ENCODE data around the gene ZNF44.

GRCh38 chr19:12222980-12223630, 71.6 kb downstream of the ZNF44 start:
- TF ChIP-seq CTCF (IDR thresholded peaks at IDR 0.05) = no peak
- no peak for TF ChIP-seq USF2 (CRISPR knock-in tag; IDR thresholded peaks at IDR 0.05)
- TF ChIP-seq CREB1 (CRISPR knock-in tag; IDR thresholded peaks at IDR 0.05) = no peak
- no peak for TF ChIP-seq ATF2 (CRISPR knock-in tag; IDR thresholded peaks at IDR 0.05; ENCODE audit: borderline replicate concordance, low read depth)
- TF ChIP-seq E2F5 (CRISPR knock-in tag; IDR thresholded peaks at IDR 0.05) = no peak
- no peak for TF ChIP-seq MLX (CRISPR knock-in tag; IDR thresholded peaks at IDR 0.05)
- TF ChIP-seq STAT6 (CRISPR knock-in tag; conservative IDR thresholded peaks at IDR 0.05; ENCODE audit: low read depth) = no peak
- TF ChIP-seq PREB (CRISPR knock-in tag; IDR thresholded peaks at IDR 0.05; ENCODE audit: borderline replicate concordance) = no peak
- no peak for TF ChIP-seq E2F1 (CRISPR knock-in tag; IDR thresholded peaks at IDR 0.05)
- TF ChIP-seq ZBTB43 (CRISPR knock-in tag; IDR thresholded peaks at IDR 0.05) = no peak
- TF ChIP-seq ZBTB21 (CRISPR knock-in tag; IDR thresholded peaks at IDR 0.05; ENCODE audit: borderline replicate concordance) = no peak
- TF ChIP-seq AFF4 (CRISPR knock-in tag; IDR thresholded peaks at IDR 0.05; ENCODE audit: borderline replicate concordance) = no peak
- no peak for TF ChIP-seq ESRRA (CRISPR knock-in tag; IDR thresholded peaks at IDR 0.05; ENCODE audit: borderline replicate concordance)
- TF ChIP-seq ETV6 (CRISPR knock-in tag; IDR thresholded peaks at IDR 0.05) = no peak
